SK-N-SH (cell line): ENCODE data around the gene GPR180. TPM values are rescaled to one million over a fixed set of nuclear protein-coding genes. Genes with fewer than 3 reads are reported as not detected.
"Not testable (repeated sequence)": the region's sequence is repeated elsewhere in the genome, so short reads cannot be mapped to it uniquely, and the experiment has no call there.

ENCODE experiments used
- CTCF ChIA-PET: fragments of 300-600, 350-600 bp; formaldehyde crosslinking; extraction: SDS; loops from one replicate; lab custom pipeline; 2021; lab: Yijun Ruan, JAX
- POLR2A ChIA-PET: fragments of 350-600 bp; sonication (Branson Sonifier 250); formaldehyde crosslinking; extraction: SDS; loops from one replicate; lab custom pipeline; 2020; ENCODE audit warnings: antibody characterized with exemption, inconsistent platforms; lab: Yijun Ruan, JAX
- DNase-seq: peaks from one replicate; pipeline ENCODE4 v3.0.0; 2012
- H2AFZ ChIP-seq: fragments of 200-600 bp; sonication (generic); 2 replicates; pipeline ENCODE4 v1.8.1; 2016; ENCODE audit warnings: antibody characterized with exemption, mild to moderate bottlenecking, low read depth
- H3F3A ChIP-seq: fragments of 200-600 bp; sonication (generic); replicated peaks from 2 replicates; pipeline ENCODE3; 2016; ENCODE audit warnings: antibody characterized with exemption, mild to moderate bottlenecking; ENCODE audit not compliant: insufficient read depth
- H3K27ac ChIP-seq, 2 experiments: fragments of 200-500 bp in 1 of 2; fragments of 200-600 bp in 1 of 2; sonication (Bioruptor generic) in 1 of 2; sonication (generic), shearing (Covaris generic) in 1 of 2; 2 replicates each; pipeline versions ENCODE4 v1.5.1 to v1.6.1; 2014 to 2016; ENCODE audit warnings: low read depth in 2 of 2, inconsistent platforms in 1 of 2, low read length in 1 of 2, mild to moderate bottlenecking in 1 of 2, mixed read lengths in 1 of 2
- H3K27me3 ChIP-seq: fragments of 200-600 bp; sonication (generic), shearing (Covaris generic); 2 replicates; pipeline ENCODE4 v1.6.1; 2016; ENCODE audit warnings: mixed run types; ENCODE audit not compliant: insufficient read depth
- H3K36me3 ChIP-seq, 2 experiments: fragments of 200-500 bp in 1 of 2; fragments of 200-600 bp in 1 of 2; sonication (Bioruptor generic) in 1 of 2; sonication (generic) in 1 of 2; replicated peaks in 1 of 2; 2 replicates each; pipeline versions ENCODE3 to v1.5.1; 2014 to 2016; ENCODE audit warnings: low read length in 1 of 2, mild to moderate bottlenecking in 1 of 2; ENCODE audit not compliant: insufficient read depth in 2 of 2, control insufficient read depth in 1 of 2
- H3K4me1 ChIP-seq, 2 experiments: fragments of 200-500 bp in 1 of 2; fragments of 200-600 bp in 1 of 2; sonication (Bioruptor generic) in 1 of 2; sonication (generic), shearing (Covaris generic) in 1 of 2; 2 replicates each; pipeline versions ENCODE4 v1.5.1 to v1.6.1; 2014 to 2016; ENCODE audit warnings: low read depth in 1 of 2, low read length in 1 of 2, mixed run types in 1 of 2; ENCODE audit not compliant: insufficient read depth in 2 of 2, control insufficient read depth in 1 of 2
- H3K4me2 ChIP-seq: fragments of 200-600 bp; sonication (generic), shearing (Covaris generic); 2 replicates; pipeline ENCODE4 v1.6.1; 2017; ENCODE audit warnings: mixed run types
- H3K4me3 ChIP-seq, 2 experiments: fragments of 200-500 bp in 1 of 2; fragments of 200-600 bp in 1 of 2; sonication (Bioruptor generic) in 1 of 2; sonication (generic), shearing (Covaris generic) in 1 of 2; 2 replicates each; pipeline versions ENCODE4 v1.5.1 to v1.8.1; 2014 to 2016; ENCODE audit warnings: low read depth in 2 of 2, inconsistent platforms in 1 of 2, low read length in 1 of 2, mild to moderate bottlenecking in 1 of 2, mixed read lengths in 1 of 2, moderate library complexity in 1 of 2
- H3K79me2 ChIP-seq: fragments of 200-600 bp; sonication (generic); 2 replicates; pipeline ENCODE4 v1.8.1; 2017; ENCODE audit warnings: mild to moderate bottlenecking; ENCODE audit not compliant: insufficient read depth
- H3K9ac ChIP-seq: fragments of 200-600 bp; sonication (generic); 2 replicates; pipeline ENCODE4 v1.6.1; 2017; ENCODE audit warnings: mixed run types
- H3K9me2 ChIP-seq: fragments of 200-600 bp; sonication (generic); 2 replicates; pipeline ENCODE4 v1.6.1; 2017; ENCODE audit warnings: mixed run types
- H3K9me3 ChIP-seq: fragments of 200-600 bp; sonication (generic); 2 replicates; pipeline ENCODE4 v1.6.1; 2017; ENCODE audit warnings: mixed run types, mild to moderate bottlenecking, moderate library complexity
- H4K20me1 ChIP-seq: fragments of 200-600 bp; sonication (generic); 2 replicates; pipeline ENCODE4 v1.6.1; 2017; ENCODE audit warnings: mild to moderate bottlenecking, mixed run types; ENCODE audit not compliant: insufficient read depth
- ELF1 ChIP-seq: IDR thresholded peaks from 2 replicates; pipeline ENCODE4 v1.4.0; 2012
- FOSL2 ChIP-seq: IDR thresholded peaks from 2 replicates; pipeline ENCODE4 v1.4.0; 2012; ENCODE audit warnings: low read depth, mild to moderate bottlenecking, moderate library complexity, borderline replicate concordance
- GABPA ChIP-seq: IDR thresholded peaks from 2 replicates; pipeline ENCODE4 v1.4.0; 2012; ENCODE audit warnings: low read depth, mild to moderate bottlenecking
- GATA2 ChIP-seq: sonication (generic); formaldehyde crosslinking; IDR thresholded peaks from 2 replicates; pipeline ENCODE4 v1.5.0; 2020; ENCODE audit warnings: mild to moderate bottlenecking, missing genetic modification reagents
- IRF3 ChIP-seq: fragments of 150-350 bp; IDR thresholded peaks from 2 replicates; pipeline ENCODE4 v1.6.1; 2016; ENCODE audit warnings: mild to moderate bottlenecking, low read depth, low read length
- MAX ChIP-seq: IDR thresholded peaks from 2 replicates; pipeline ENCODE4 v1.4.0; 2012; ENCODE audit warnings: low read depth
- MXI1 ChIP-seq: IDR thresholded peaks from 2 replicates; pipeline ENCODE4 v1.6.1; 2012; ENCODE audit warnings: mild to moderate bottlenecking, low read depth, low read length, improper control_type of control experiment
- NRF1 ChIP-seq: IDR thresholded peaks from 2 replicates; pipeline ENCODE4 v1.6.1; 2012; ENCODE audit warnings: low read depth, mild to moderate bottlenecking, low read length
- PBX3 ChIP-seq: IDR thresholded peaks from 2 replicates; pipeline ENCODE4; 2012
- POLR2AphosphoS5 ChIP-seq: IDR thresholded peaks from 2 replicates; pipeline ENCODE4 v1.6.1; 2012; ENCODE audit warnings: low read depth, low read length
- RAD21 ChIP-seq: IDR thresholded peaks from 2 replicates; pipeline ENCODE4 v1.6.1; 2012; ENCODE audit warnings: mild to moderate bottlenecking, low read length
- TEAD4 ChIP-seq: IDR thresholded peaks from 2 replicates; pipeline ENCODE4 v1.4.0; 2012; ENCODE audit warnings: mild to moderate bottlenecking, borderline replicate concordance; ENCODE audit not compliant: insufficient read depth
- WGBS: methylation state at CpG from one replicate; pipeline ENCODE4 v1.1.6; 2017; ENCODE audit warnings: low lambda C conversion rate; 5-methylcytosine and 5-hydroxymethylcytosine counted together
- polyA plus RNA-seq, 3 experiments: library from polyadenylated mRNA; depleted of rRNA; stranded (reverse); fragments of >200 nt; gene quantifications; 2 replicates each; pipeline ENCODE4 v1.2.3, GENCODE V29; 2012

Gene GPR180
- polyA plus RNA-seq, 1 of the 3 experiments (the other 2 are of a cell fraction): 1.8 TPM

- no peak for TF ChIP-seq GABPA
- TF ChIP-seq TEAD4: no peak
- TF ChIP-seq MXI1: no peak
- no peak for TF ChIP-seq POLR2AphosphoS5
These were observed 29.2 kb downstream of the GPR180 start (continued) for GRCh38 chr13:94630858-94631257.

- Histone ChIP-seq H4K20me1 (no peaks in the 10 kb centered on the region), H3K27ac (no peak overlapping the region), H3K4me1 (no peaks in the 10 kb centered on the region), H3K36me3 (peaks cover 39 to 47% of the 10 kb centered on the region in 2 experiments)
- no peak for TF ChIP-seq IRF3
- no peak for TF ChIP-seq RAD21
- no peak for TF ChIP-seq NRF1
- TF ChIP-seq ELF1: no peak
- TF ChIP-seq FOSL2: no peak
- TF ChIP-seq PBX3: no peak
- TF ChIP-seq MXI1: no peak
- no peak for TF ChIP-seq MAX
- no peak for TF ChIP-seq GATA2 (CRISPR knock-in tag)
- TF ChIP-seq, all 33 proteins: peak for 0
- Histone ChIP-seq H2AFZ (no peak overlapping the region), H3K4me2 (no peak overlapping the region), H3K4me3 (no peak overlapping the region), H3K27me3 (no peaks in the 10 kb centered on the region), H3K79me2 (no peaks in the 10 kb centered on the region), H3K9ac (no peak overlapping the region), H3K9me3 (no peaks in the 10 kb centered on the region), H3F3A (no peaks in the 10 kb centered on the region), H3K9me2 (no peaks in the 10 kb centered on the region)
- DNase-seq: no peak
- ChIA-PET POLR2A (no interaction called here), CTCF (interaction anchor here (3.7 kb wide), 1 partner anchor 12 kb away, joined by 23 read pairs; no protein-coding TSS in a partner anchor)
- WGBS: 96% methylated on average over 3 of the region's 3 CpGs
These were observed 30.7 kb downstream of the GPR180 start for GRCh38 chr13:94632226-94632980.

- 95% methylated on average over 5 of the region's 5 CpGs for WGBS
- POLR2A ChIA-PET, DNase-seq: not testable (repeated sequence)
These were observed 34.4 kb downstream of the GPR180 start for GRCh38 chr13:94636096-94636495.

More at GRCh38 chr13:94636096-94636495, 34.4 kb downstream of the GPR180 start:
- H3K4me2 ChIP-seq, H3K9ac ChIP-seq, H3K4me3 ChIP-seq, H3F3A ChIP-seq, H4K20me1 ChIP-seq, H3K9me3 ChIP-seq, H3K79me2 ChIP-seq, H3K27me3 ChIP-seq, H3K4me1 ChIP-seq, CTCF ChIA-PET, H2AFZ ChIP-seq, H3K27ac ChIP-seq, H3K9me2 ChIP-seq: not testable (repeated sequence)
- H3K36me3 ChIP-seq: peaks cover 18 to 23% of the 10 kb centered on the region in 2 experiments
